Measurements from ENCODE around the gene BBOX1.

- TF ChIP-seq ELF4 (IDR thresholded peaks at IDR 0.05) (no peak), ZNF384 (IDR thresholded peaks at IDR 0.05) (no peak), SUZ12 (IDR thresholded peaks at IDR 0.05) (no peak), FOXK2 (IDR thresholded peaks at IDR 0.05) (no peak), FOXA1 (IDR thresholded peaks at IDR 0.05) (no peak), SP1 (IDR thresholded peaks at IDR 0.05) (no peak), FOXM1 (IDR thresholded peaks at IDR 0.05; ENCODE audit: borderline replicate concordance) (no peak), HDGF (IDR thresholded peaks at IDR 0.05; ENCODE audit: borderline replicate concordance) (no peak), NFRKB (IDR thresholded peaks at IDR 0.05) (no peak), ARNT (IDR thresholded peaks at IDR 0.05) (no peak), PKNOX1 (IDR thresholded peaks at IDR 0.05) (no peak), BHLHE40 (IDR thresholded peaks at IDR 0.05; ENCODE audit: borderline replicate concordance) (no peak)
Measured at GRCh38 chr11:27097551-27097950, 56.9 kb downstream of the BBOX1 start.

Measured in HEK293T (cell line).